Activated B cell treated with CpG ODN at 0.5 μM for 24 hours (primary cell): ENCODE results near the gene DENND5A. TPM values are rescaled to one million over a fixed set of nuclear protein-coding genes. Genes with fewer than 3 reads are reported as not detected.

Experiments
- ATAC-seq: fragments of 200-7000 bp; cut with Tn5 transposase; one replicate; pipeline ENCODE4 v1.10.0; 2021; ENCODE audit warnings: low read depth, mild to moderate bottlenecking, moderate library complexity
- CTCF ChIA-PET: fragments of 350-600 bp; sonication (Branson Sonifier 250); formaldehyde crosslinking; loops from one replicate; lab custom pipeline; 2021; ENCODE audit warnings: antibody characterized with exemption; lab: Charles Lee
- POLR2A ChIA-PET: fragments of 350-600 bp; sonication (Branson Sonifier 250); formaldehyde crosslinking; loops from one replicate; lab custom pipeline; 2021; ENCODE audit warnings: antibody characterized with exemption; lab: Charles Lee
- DNase-seq: peaks from one replicate; pipeline ENCODE4 v3.0.0; 2022
- H3K27ac Mint-ChIP-seq: one replicate; pipeline ENCODE4 v1.8.0; 2020; ENCODE audit warnings: mixed read lengths
- H3K27me3 Mint-ChIP-seq: one replicate; pipeline ENCODE4 v1.8.0; 2021; ENCODE audit warnings: mixed read lengths
- H3K36me3 Mint-ChIP-seq: one replicate; pipeline ENCODE4 v1.8.0; 2021; ENCODE audit warnings: low read depth, mixed read lengths
- H3K4me1 Mint-ChIP-seq: one replicate; pipeline ENCODE4 v1.8.0; 2021; ENCODE audit warnings: mixed read lengths
- H3K4me3 Mint-ChIP-seq: one replicate; pipeline ENCODE4 v1.8.0; 2020; ENCODE audit warnings: mild to moderate bottlenecking, mixed read lengths
- H3K9me3 Mint-ChIP-seq: one replicate; pipeline ENCODE4 v1.8.0; 2020; ENCODE audit warnings: mixed read lengths
- intact Hi-C: fragments of 100-400 bp; cut with micrococcal nuclease; formaldehyde crosslinking; loops from one replicate; pipeline ENCODE4 v1.15.1; 2024
- total RNA-seq: library from RNA; stranded (reverse); gene quantifications from 2 replicates; pipeline ENCODE4 v1.2.3, GENCODE V29; 2022
- TF ChIP-seq, protein P1 (sequence below): fragments of 200-600 bp; IDR thresholded peaks from one replicate; pipeline ENCODE4 v1.8.0; 2022; ENCODE audit warnings: antibody characterized with exemption, mild to moderate bottlenecking

Gene DENND5A
- total RNA-seq, 1 donor from 2014 or later, result 24.4 TPM

DNA sequence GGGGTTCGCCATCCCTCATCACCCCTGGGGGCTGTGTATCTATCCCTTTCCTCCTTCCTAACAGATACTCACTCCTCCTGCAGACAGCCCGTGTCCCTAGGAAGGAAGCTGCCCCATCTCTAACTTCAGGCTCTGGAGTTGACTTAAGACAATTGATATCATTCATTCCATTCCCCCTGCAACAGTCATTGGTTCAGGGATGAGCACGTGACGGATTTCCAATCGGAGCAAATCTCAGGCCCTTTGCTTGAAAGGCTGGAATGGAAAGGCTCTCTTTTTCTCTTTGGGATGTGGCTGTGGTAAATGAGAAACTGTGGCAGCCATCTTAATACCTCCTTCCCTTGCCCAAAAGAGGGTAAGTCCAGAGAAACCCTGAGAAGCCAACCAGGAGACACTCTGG, 168.7 kb downstream of the DENND5A start:
- intact Hi-C loops, result no loop called here
- CTCF ChIA-PET, result no interaction called here
- no peak for DNase-seq
- Mint-ChIP-seq H3K9me3 (no peaks in the 10 kb centered on the region), H3K36me3 (no peaks in the 10 kb centered on the region), H3K27me3 (peaks cover 45% of the 10 kb centered on the region), H3K4me3 (no peak overlapping the region), H3K27ac (no peak overlapping the region), H3K4me1 (peaks cover 4% of the 10 kb centered on the region)
- POLR2A ChIA-PET, result no interaction called here
- ATAC-seq, result no peak
- TF ChIP-seq, protein P1, sequence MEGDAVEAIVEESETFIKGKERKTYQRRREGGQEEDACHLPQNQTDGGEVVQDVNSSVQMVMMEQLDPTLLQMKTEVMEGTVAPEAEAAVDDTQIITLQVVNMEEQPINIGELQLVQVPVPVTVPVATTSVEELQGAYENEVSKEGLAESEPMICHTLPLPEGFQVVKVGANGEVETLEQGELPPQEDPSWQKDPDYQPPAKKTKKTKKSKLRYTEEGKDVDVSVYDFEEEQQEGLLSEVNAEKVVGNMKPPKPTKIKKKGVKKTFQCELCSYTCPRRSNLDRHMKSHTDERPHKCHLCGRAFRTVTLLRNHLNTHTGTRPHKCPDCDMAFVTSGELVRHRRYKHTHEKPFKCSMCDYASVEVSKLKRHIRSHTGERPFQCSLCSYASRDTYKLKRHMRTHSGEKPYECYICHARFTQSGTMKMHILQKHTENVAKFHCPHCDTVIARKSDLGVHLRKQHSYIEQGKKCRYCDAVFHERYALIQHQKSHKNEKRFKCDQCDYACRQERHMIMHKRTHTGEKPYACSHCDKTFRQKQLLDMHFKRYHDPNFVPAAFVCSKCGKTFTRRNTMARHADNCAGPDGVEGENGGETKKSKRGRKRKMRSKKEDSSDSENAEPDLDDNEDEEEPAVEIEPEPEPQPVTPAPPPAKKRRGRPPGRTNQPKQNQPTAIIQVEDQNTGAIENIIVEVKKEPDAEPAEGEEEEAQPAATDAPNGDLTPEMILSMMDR, result no peak

DNA sequence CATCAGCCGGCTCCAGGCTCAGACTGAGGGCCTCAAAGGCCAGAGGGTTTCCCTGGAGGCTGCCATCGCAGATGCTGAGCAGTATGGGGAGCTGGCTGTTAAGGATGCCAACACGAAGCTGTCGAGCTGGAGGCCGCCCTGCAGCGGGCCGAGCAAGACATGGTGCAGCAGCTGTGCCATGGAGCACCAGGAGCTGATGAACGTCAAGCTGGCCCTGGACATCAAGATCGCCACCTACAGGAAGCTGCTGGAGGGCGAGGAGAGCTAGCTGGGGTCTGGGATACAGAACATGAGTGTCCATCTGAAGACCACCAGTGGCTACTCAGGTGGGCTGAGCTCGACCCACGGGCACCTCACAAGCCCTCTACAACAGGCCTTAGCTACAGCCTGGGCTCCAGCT, 169.7 kb downstream of the DENND5A start:
- Mint-ChIP-seq H3K27me3 (peaks cover 47% of the 10 kb centered on the region), H3K4me3 (no peak overlapping the region), H3K27ac (no peak overlapping the region), H3K9me3 (no peaks in the 10 kb centered on the region), H3K36me3 (no peaks in the 10 kb centered on the region), H3K4me1 (peaks cover 8% of the 10 kb centered on the region)
- DNase-seq (no peak), ATAC-seq (no peak)
- TF ChIP-seq, protein P1, result no peak
- CTCF ChIA-PET, result interaction anchor here (1.0 to 1.1 kb wide), 3 partner anchors 17 to 81 kb away, joined by 3 to 4 read pairs (median 3); no protein-coding TSS in a partner anchor
- intact Hi-C loops, result no loop called here
- POLR2A ChIA-PET, result no interaction called here

DNA sequence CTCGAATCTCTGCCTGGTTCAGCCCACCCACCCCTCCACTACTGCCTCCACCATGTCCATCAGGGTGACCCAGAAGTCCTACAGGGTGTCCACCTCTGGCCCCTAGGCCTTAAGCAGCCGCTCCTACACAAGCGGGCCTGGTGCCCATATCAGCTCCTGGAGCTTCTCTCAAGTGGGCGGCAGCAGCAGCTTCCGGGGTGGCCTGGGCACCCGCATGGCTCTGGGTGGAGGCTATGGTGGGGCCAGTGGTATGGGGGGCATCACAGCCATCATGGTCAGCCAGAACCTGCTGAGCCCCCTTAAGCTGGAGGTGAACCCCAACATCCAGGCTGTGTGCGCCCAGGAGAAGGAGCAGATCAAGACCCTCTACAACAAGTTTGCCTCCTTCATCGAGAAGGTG, 170.7 kb downstream of the DENND5A start:
- ChIA-PET CTCF (interaction anchor here (1.1 kb wide), 1 partner anchor 16 kb away, joined by 3 read pairs; no protein-coding TSS in a partner anchor), POLR2A (no interaction called here)
- Mint-ChIP-seq H3K4me3 (no peak overlapping the region), H3K4me1 (peaks cover 8% of the 10 kb centered on the region), H3K9me3 (no peaks in the 10 kb centered on the region), H3K36me3 (no peaks in the 10 kb centered on the region), H3K27me3 (peaks cover 52% of the 10 kb centered on the region), H3K27ac (no peak overlapping the region)
- ATAC-seq (no peak), DNase-seq (no peak)
- TF ChIP-seq, protein P1, result no peak
- intact Hi-C loops, result no loop called here

DNA sequence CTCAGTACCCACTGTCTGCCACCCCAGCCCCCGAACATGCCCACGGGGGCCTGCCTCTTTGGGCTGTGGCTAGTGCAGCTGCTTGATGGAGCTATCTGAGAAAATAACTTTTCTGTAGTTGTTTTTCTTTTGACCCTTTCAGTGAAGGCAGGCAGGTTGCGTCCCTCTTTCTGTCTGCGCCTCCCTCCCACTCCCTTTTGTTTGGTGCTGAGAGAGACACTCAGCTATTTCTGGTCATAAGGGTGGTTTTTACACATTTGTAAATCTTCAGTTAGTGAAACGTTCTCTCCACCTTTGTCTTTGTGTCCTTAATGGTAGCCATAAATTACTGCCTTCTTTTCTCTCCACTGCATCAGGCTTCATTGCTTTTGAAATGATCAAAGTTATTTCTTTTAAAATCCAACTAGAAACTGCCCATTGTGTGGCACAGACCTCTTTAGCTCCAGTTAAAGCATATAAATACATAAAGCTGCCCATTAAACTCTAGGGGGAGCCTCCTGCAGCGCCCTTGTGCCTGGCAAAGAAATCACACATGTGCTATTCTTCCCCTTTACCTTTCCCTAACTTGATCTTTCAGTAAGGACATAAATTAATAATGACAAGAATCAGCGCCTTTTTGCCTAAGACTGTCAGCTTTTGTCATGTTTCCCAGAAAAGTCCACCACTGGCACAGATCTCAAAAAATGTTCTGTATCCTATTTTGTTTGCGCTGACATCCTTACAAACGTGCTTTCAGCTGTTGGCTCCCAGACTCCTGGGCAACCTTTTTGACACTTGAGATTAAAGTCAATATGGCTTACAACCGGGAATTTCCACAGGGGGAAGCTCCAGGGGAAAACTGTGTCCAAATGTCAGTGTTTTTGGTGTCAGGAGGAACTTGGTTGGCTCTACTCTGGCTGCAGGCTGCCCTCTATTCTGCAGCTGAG, 172.0 kb downstream of the DENND5A start:
- Mint-ChIP-seq H3K27ac (no peak overlapping the region), H3K36me3 (no peaks in the 10 kb centered on the region), H3K9me3 (no peaks in the 10 kb centered on the region), H3K27me3 (peaks cover 63% of the 10 kb centered on the region), H3K4me3 (no peak overlapping the region), H3K4me1 (peaks cover 8% of the 10 kb centered on the region)
- ATAC-seq (no peak), DNase-seq (no peak)
- ChIA-PET POLR2A (no interaction called here), CTCF (interaction anchor here (1.0 kb wide), 1 partner anchor 45 kb away, joined by 4 read pairs; no protein-coding TSS in a partner anchor)
- intact Hi-C loops, result no loop called here
- TF ChIP-seq, protein P1, result no peak

DNA sequence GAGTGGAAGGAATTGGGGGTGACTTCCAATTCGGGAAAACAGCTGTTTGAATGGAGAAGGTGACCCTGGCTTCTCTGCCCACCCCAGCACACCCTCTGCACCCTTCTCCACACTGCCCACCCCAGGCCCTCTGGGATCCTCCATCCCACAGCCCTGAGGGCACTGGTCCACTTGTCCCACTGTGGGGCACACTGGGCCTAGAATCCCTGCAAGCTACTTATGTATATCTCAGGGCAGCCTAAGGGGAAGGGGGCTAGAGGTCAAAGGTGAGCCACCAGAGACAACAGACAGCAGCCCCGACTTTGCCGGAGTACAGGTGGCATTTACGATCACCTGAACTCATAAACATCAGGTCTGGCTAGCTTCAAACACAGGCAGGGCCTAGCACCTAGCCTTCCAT, 173.1 kb downstream of the DENND5A start:
- no peak overlapping the region for H3K4me3 Mint-ChIP-seq
- H3K4me1 Mint-ChIP-seq, result peaks cover 8% of the 10 kb centered on the region
- no peak for DNase-seq
- H3K36me3 Mint-ChIP-seq, result no peaks in the 10 kb centered on the region
- H3K9me3 Mint-ChIP-seq, result no peaks in the 10 kb centered on the region
- ChIA-PET POLR2A (no interaction called here), CTCF (no interaction called here)
- TF ChIP-seq, protein P1, result no peak
- no peak for ATAC-seq
- peaks cover 61% of the 10 kb centered on the region for H3K27me3 Mint-ChIP-seq
- no peak overlapping the region for H3K27ac Mint-ChIP-seq
- intact Hi-C loops, result no loop called here
